HCT116 (cell line): ENCODE measurements around the gene TBC1D25. TPM values are rescaled to one million over a fixed set of nuclear protein-coding genes. Genes with fewer than 3 reads are reported as not detected.

Experiments
- ATAC-seq: fragments of 200-7000 bp; cut with Tn5 transposase; 2 replicates; pipeline ENCODE4 v1.9.1; 2020; ENCODE audit warnings: mild to moderate bottlenecking, moderate library complexity
- BruUV-seq: library from RNA; stranded (reverse); fragments of 400-500 nt; replicated peaks from 2 replicates; lab custom pipeline; 2021; lab: Mats Ljungman, UMichigan
- CTCF ChIA-PET: fragments of 300-600 bp; sonication (Branson Sonifier 250); formaldehyde crosslinking; loops from one replicate; lab custom pipeline; 2021; ENCODE audit warnings: antibody characterized with exemption; lab: Charles Lee
- POLR2A ChIA-PET: fragments of 300-600, 350-600 bp; sonication (Branson Sonifier 250); formaldehyde crosslinking; loops from one replicate; lab custom pipeline; 2021; ENCODE audit warnings: antibody characterized with exemption; lab: Charles Lee
- RAD21 ChIA-PET, 2 experiments: fragments of 300-600 bp; sonication (Branson Sonifier 250); formaldehyde crosslinking; loops; one replicate each; lab custom pipeline; 2023; ENCODE audit warnings: low total read pairs in 2 of 2; ENCODE audit not compliant: uncharacterized antibody in 2 of 2, unreplicated experiment in 2 of 2, low non-redundant PET in 1 of 2; lab: Charles Lee
- DNase-seq: peaks from one replicate; pipeline ENCODE4 v3.0.0-alpha.2; 2010; ENCODE audit warnings: low read depth, low spot score
- H2AFZ ChIP-seq: fragments of 200-600 bp; shearing (Covaris generic), sonication (generic); 2 replicates; pipeline ENCODE4 v1.6.1; 2017; ENCODE audit warnings: low read depth, mixed run types, mixed read lengths, antibody characterized with exemption, low read length; ENCODE audit not compliant: poor library complexity, severe bottlenecking
- H3K27ac ChIP-seq: 2 replicates; pipeline ENCODE4 v1.5.1; 2012; ENCODE audit warnings: low read depth, low read length
- H3K27me3 ChIP-seq: fragments of 200-600 bp; sonication (generic); 2 replicates; pipeline ENCODE4 v1.6.1; 2016; ENCODE audit warnings: mixed run types, low read length, mixed read lengths; ENCODE audit not compliant: insufficient read depth
- H3K36me3 ChIP-seq, 2 experiments: fragments of 200-500 bp in 1 of 2; fragments of 200-600 bp in 1 of 2; sonication (Bioruptor generic) in 1 of 2; sonication (generic) in 1 of 2; 2 replicates each; pipeline versions ENCODE4 v1.5.1 to v1.6.1; 2014 to 2016; ENCODE audit warnings: low read length in 2 of 2, inconsistent platforms in 1 of 2, mixed read lengths in 1 of 2, mixed run types in 1 of 2; ENCODE audit not compliant: insufficient read depth in 2 of 2, control insufficient read depth in 1 of 2
- H3K4me1 ChIP-seq, 2 experiments: fragments of 200-600 bp in 1 of 2; sonication (generic) in 1 of 2; 2 replicates each; pipeline versions ENCODE4 v1.5.1 to v1.6.1; 2012 to 2017; ENCODE audit warnings: low read length in 2 of 2, inconsistent platforms in 1 of 2, mild to moderate bottlenecking in 1 of 2, mixed read lengths in 1 of 2, mixed run types in 1 of 2, moderate library complexity in 1 of 2; ENCODE audit not compliant: insufficient read depth in 2 of 2, control insufficient read depth in 1 of 2
- H3K4me2 ChIP-seq: fragments of 200-600 bp; sonication (generic); 2 replicates; pipeline ENCODE4 v1.6.1; 2017; ENCODE audit warnings: mixed run types, low read length, mixed read lengths
- H3K4me3 ChIP-seq, 2 experiments: fragments of 200-600 bp in 1 of 2; sonication (generic) in 1 of 2; replicated peaks in 1 of 2; 2 replicates each; pipeline ENCODE4 v1.5.1; 2011 to 2016; ENCODE audit warnings: low read length in 2 of 2, control low read depth in 1 of 2, low read depth in 1 of 2, mild to moderate bottlenecking in 1 of 2, mixed read lengths in 1 of 2, mixed run types in 1 of 2
- H3K79me2 ChIP-seq: fragments of 200-600 bp; sonication (generic); 2 replicates; pipeline ENCODE4 v1.6.1; 2017; ENCODE audit warnings: mild to moderate bottlenecking, mixed run types, low read length, moderate library complexity, mixed read lengths; ENCODE audit not compliant: insufficient read depth
- H3K9ac ChIP-seq: fragments of 200-600 bp; sonication (generic); 2 replicates; pipeline ENCODE4 v1.6.1; 2016; ENCODE audit warnings: low read length, mixed read lengths
- H3K9me2 ChIP-seq: fragments of 200-600 bp; sonication (generic), shearing (Covaris generic); 2 replicates; pipeline ENCODE4 v1.6.1; 2017; ENCODE audit warnings: mixed run types, mild to moderate bottlenecking, moderate library complexity; ENCODE audit not compliant: insufficient read depth
- H3K9me3 ChIP-seq, 2 experiments: fragments of 200-500 bp in 1 of 2; fragments of 200-600 bp in 1 of 2; sonication (Bioruptor generic) in 1 of 2; sonication (generic) in 1 of 2; 2 replicates each; pipeline ENCODE4 v1.6.1; 2014 to 2017; ENCODE audit warnings: low read length in 2 of 2, mixed read lengths in 2 of 2, inconsistent platforms in 1 of 2, low read depth in 1 of 2, mild to moderate bottlenecking in 1 of 2, mixed run types in 1 of 2, moderate library complexity in 1 of 2; ENCODE audit not compliant: control insufficient read depth in 1 of 2, insufficient read depth in 1 of 2
- H4K20me1 ChIP-seq: fragments of 200-600 bp; sonication (generic), shearing (Covaris generic); 2 replicates; pipeline ENCODE4 v1.6.1; 2017; ENCODE audit warnings: mixed run types, mild to moderate bottlenecking, moderate library complexity; ENCODE audit not compliant: insufficient read depth
- CEBPB ChIP-seq: IDR thresholded peaks from 2 replicates; pipeline ENCODE4 v1.6.1; 2012; ENCODE audit warnings: low read depth
- EGR1 ChIP-seq: IDR thresholded peaks from 2 replicates; pipeline ENCODE4 v1.6.1; 2012; ENCODE audit warnings: low read depth
- ELF1 ChIP-seq: IDR thresholded peaks from 2 replicates; pipeline ENCODE4 v1.6.1; 2012; ENCODE audit warnings: low read depth, borderline replicate concordance
- FOSL1 ChIP-seq: IDR thresholded peaks from 2 replicates; pipeline ENCODE4 v1.6.1; 2012; ENCODE audit warnings: low read depth
- RAD21 ChIP-seq: IDR thresholded peaks from 2 replicates; pipeline ENCODE4 v1.6.1; 2012; ENCODE audit warnings: low read depth, mild to moderate bottlenecking
- intact Hi-C: fragments of 100-400 bp; cut with micrococcal nuclease; formaldehyde crosslinking; loops from 2 replicates; pipeline ENCODE4 v1.10.0; 2022
- total RNA-seq: library from RNA; stranded (reverse); gene quantifications from one replicate; pipeline ENCODE4 v1.2.1, GENCODE V29; 2021; ENCODE audit not compliant: unreplicated experiment
- TF ChIP-seq, protein P1 (sequence below): IDR thresholded peaks from 2 replicates; pipeline ENCODE4 v1.6.1; 2012; ENCODE audit warnings: low read depth
- TF ChIP-seq, protein P2 (sequence below): IDR thresholded peaks from 2 replicates; pipeline ENCODE4 v1.6.1; 2011; ENCODE audit warnings: mild to moderate bottlenecking, low read length, moderate library complexity; ENCODE audit not compliant: insufficient replicate concordance; ENCODE audit errors: extremely low read depth

TBC1D25 gene
- total RNA-seq, 1 experiment from 2014 or later: 10.5 TPM

DNA sequence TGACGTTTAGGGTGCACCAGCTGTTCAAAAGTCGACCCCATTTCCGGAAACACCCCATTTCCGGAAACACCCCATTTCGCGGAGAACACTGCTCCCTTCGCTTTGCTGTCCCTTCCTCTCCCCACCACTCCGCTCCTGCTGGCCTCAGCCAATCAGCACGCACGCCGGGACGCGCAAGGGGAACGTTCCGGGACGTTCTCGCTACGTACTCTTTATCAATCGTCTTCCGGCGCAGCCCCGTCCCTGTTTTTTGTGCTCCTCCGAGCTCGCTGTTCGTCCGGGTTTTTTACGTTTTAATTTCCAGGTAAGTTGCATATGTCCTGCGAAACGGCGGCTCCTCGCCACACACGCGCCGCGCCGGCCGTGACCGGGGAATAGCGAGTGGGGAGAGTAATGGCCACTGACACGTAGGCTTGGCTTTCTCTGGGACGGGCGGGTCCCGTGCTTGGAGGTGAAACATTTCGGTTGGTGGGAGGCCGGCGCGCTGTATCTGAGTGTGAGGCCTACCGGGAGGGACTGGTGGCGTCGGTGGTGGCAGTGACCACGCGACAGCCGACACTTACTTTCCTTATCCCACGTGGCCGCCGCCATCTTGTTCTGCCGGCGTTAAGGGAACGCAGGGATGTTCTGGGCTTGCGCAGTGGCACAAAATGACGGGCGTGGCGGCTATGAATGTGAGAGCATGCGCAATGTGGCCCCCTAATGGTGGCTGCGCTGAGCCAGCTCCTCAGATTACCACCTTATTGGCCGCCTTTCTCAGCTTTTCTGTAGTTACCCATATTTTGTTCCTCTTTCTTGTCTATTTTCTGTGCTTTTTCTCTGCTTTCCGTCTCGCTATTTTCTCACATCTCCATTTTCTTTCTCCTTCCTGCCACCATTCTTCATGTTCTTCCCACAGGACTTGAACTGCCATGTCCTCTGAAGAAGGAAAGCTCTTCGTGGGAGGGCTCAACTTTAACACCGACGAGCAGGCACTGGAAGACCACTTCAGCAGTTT lies 35.1 kb downstream of the TBC1D25 start, which contains the start of gene RBM3 (continued):
- TF ChIP-seq, protein P1, sequence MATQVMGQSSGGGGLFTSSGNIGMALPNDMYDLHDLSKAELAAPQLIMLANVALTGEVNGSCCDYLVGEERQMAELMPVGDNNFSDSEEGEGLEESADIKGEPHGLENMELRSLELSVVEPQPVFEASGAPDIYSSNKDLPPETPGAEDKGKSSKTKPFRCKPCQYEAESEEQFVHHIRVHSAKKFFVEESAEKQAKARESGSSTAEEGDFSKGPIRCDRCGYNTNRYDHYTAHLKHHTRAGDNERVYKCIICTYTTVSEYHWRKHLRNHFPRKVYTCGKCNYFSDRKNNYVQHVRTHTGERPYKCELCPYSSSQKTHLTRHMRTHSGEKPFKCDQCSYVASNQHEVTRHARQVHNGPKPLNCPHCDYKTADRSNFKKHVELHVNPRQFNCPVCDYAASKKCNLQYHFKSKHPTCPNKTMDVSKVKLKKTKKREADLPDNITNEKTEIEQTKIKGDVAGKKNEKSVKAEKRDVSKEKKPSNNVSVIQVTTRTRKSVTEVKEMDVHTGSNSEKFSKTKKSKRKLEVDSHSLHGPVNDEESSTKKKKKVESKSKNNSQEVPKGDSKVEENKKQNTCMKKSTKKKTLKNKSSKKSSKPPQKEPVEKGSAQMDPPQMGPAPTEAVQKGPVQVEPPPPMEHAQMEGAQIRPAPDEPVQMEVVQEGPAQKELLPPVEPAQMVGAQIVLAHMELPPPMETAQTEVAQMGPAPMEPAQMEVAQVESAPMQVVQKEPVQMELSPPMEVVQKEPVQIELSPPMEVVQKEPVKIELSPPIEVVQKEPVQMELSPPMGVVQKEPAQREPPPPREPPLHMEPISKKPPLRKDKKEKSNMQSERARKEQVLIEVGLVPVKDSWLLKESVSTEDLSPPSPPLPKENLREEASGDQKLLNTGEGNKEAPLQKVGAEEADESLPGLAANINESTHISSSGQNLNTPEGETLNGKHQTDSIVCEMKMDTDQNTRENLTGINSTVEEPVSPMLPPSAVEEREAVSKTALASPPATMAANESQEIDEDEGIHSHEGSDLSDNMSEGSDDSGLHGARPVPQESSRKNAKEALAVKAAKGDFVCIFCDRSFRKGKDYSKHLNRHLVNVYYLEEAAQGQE: no peak
- TF ChIP-seq ELF1 (no peak), FOSL1 (no peak)
- TF ChIP-seq, all 23 proteins: peak for 4

DNA sequence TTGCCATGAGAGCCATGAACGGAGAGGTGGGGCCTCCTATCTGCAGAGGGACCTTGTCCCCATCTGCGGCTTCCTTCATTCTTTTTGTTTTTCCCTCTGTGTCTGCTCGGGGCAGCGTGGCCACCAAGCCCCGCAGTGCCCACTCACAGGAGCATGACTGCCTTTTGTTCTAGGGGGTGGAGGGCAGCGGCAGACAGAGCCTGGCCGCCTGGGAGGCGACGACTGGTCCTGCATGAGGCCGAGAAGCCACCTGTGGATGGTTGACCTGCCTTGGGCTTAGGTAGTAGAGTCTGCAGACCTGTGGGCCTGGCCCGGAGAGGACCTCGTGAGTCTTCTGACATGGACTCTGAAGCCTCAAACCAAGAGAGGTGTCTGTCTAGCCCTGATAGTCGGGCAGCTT lies 36.1 kb downstream of the TBC1D25 start:
- Histone ChIP-seq H3K9me3 (no peaks in the 10 kb centered on the region), H2AFZ (no peak overlapping the region), H3K27ac (peak overlapping the region; percentile 95), H3K4me3 (peak overlapping the region; percentile 84 to 90), H3K9me2 (no peaks in the 10 kb centered on the region), H3K27me3 (no peaks in the 10 kb centered on the region), H4K20me1 (no peaks in the 10 kb centered on the region), H3K4me2 (peak overlapping the region; percentile 82), H3K9ac (peak overlapping the region; percentile 98), H3K4me1 (peaks cover 5 to 14% of the 10 kb centered on the region in 2 experiments), H3K79me2 (peaks cover 27% of the 10 kb centered on the region), H3K36me3 (peaks cover 23 to 34% of the 10 kb centered on the region in 2 experiments; a peak in 3 of 4 replicates)
- ChIA-PET POLR2A (no interaction called here), CTCF (no interaction called here), RAD21 (no interaction called here)
- ATAC-seq: no peak
- DNase-seq: no peak
- intact Hi-C loops: loop anchor here (2.0 to 10.0 kb wide), 2 partner anchors 37 to 101 kb away; partner anchors contain the start of genes FTSJ1, SLC38A5 and TBC1D25
- TF ChIP-seq EGR1 (no peak), CEBPB (no peak), RAD21 (no peak)
- TF ChIP-seq, protein P2, sequence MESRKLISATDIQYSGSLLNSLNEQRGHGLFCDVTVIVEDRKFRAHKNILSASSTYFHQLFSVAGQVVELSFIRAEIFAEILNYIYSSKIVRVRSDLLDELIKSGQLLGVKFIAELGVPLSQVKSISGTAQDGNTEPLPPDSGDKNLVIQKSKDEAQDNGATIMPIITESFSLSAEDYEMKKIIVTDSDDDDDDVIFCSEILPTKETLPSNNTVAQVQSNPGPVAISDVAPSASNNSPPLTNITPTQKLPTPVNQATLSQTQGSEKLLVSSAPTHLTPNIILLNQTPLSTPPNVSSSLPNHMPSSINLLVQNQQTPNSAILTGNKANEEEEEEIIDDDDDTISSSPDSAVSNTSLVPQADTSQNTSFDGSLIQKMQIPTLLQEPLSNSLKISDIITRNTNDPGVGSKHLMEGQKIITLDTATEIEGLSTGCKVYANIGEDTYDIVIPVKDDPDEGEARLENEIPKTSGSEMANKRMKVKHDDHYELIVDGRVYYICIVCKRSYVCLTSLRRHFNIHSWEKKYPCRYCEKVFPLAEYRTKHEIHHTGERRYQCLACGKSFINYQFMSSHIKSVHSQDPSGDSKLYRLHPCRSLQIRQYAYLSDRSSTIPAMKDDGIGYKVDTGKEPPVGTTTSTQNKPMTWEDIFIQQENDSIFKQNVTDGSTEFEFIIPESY: no peak
- no TSS peak for BruUV-seq
